ENCODE results near the gene GNPAT. TPM values are rescaled to one million over a fixed set of nuclear protein-coding genes. Genes with fewer than 3 reads are reported as not detected.

The GNPAT gene
- total and polyA plus RNA-seq, 2 experiments from 2014 or later = 32.8 to 45.4 TPM

GRCh38 chr1:231209531-231209930 lies 31.5 kb upstream of the GNPAT start:
- Mint-ChIP-seq H3K4me1 (peaks cover 9% of the 10 kb centered on the region), H3K27ac (no peak overlapping the region), H3K27me3 (ENCODE audit: insufficient read depth, low read depth, poor library complexity) (peaks cover 47% of the 10 kb centered on the region), H3K36me3 (ENCODE audit: low read depth) (no peaks in the 10 kb centered on the region), H3K9me3 (no peaks in the 10 kb centered on the region), H3K4me3 (no peak overlapping the region)
- no peak overlapping the region for H3K4me3 ChIP-seq
- H3K27ac ChIP-seq (ENCODE audit: low read depth) = no peak overlapping the region
- TF ChIP-seq EZH2phosphoT487 (IDR thresholded peaks at IDR 0.05; ENCODE audit: unreplicated experiment) (no peak), ZNF331 (CRISPR knock-in tag; IDR thresholded peaks at IDR 0.05; ENCODE audit: low read depth) (no peak), ETS1 (IDR thresholded peaks at IDR 0.05) (no peak), CREB1 (CRISPR knock-in tag; IDR thresholded peaks at IDR 0.05; ENCODE audit: low read depth) (no peak), EZH2 (IDR thresholded peaks at IDR 0.05; ENCODE audit: low read depth, unreplicated experiment) (no peak), NANOG (IDR thresholded peaks at IDR 0.05; ENCODE audit: borderline replicate concordance) (no peak), JUNB (IDR thresholded peaks at IDR 0.05; ENCODE audit: unreplicated experiment) (no peak), POLR2AphosphoS5 (IDR thresholded peaks at IDR 0.05; ENCODE audit: low read depth) (no peak), STAT1 (IDR thresholded peaks at IDR 0.05; ENCODE audit: unreplicated experiment) (no peak)
- TF ChIP-seq, protein P1, sequence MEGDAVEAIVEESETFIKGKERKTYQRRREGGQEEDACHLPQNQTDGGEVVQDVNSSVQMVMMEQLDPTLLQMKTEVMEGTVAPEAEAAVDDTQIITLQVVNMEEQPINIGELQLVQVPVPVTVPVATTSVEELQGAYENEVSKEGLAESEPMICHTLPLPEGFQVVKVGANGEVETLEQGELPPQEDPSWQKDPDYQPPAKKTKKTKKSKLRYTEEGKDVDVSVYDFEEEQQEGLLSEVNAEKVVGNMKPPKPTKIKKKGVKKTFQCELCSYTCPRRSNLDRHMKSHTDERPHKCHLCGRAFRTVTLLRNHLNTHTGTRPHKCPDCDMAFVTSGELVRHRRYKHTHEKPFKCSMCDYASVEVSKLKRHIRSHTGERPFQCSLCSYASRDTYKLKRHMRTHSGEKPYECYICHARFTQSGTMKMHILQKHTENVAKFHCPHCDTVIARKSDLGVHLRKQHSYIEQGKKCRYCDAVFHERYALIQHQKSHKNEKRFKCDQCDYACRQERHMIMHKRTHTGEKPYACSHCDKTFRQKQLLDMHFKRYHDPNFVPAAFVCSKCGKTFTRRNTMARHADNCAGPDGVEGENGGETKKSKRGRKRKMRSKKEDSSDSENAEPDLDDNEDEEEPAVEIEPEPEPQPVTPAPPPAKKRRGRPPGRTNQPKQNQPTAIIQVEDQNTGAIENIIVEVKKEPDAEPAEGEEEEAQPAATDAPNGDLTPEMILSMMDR (conservative IDR thresholded peaks at IDR 0.05; ENCODE audit: low read depth in 2 of 2) = no peak
- TF ChIP-seq, protein P2, sequence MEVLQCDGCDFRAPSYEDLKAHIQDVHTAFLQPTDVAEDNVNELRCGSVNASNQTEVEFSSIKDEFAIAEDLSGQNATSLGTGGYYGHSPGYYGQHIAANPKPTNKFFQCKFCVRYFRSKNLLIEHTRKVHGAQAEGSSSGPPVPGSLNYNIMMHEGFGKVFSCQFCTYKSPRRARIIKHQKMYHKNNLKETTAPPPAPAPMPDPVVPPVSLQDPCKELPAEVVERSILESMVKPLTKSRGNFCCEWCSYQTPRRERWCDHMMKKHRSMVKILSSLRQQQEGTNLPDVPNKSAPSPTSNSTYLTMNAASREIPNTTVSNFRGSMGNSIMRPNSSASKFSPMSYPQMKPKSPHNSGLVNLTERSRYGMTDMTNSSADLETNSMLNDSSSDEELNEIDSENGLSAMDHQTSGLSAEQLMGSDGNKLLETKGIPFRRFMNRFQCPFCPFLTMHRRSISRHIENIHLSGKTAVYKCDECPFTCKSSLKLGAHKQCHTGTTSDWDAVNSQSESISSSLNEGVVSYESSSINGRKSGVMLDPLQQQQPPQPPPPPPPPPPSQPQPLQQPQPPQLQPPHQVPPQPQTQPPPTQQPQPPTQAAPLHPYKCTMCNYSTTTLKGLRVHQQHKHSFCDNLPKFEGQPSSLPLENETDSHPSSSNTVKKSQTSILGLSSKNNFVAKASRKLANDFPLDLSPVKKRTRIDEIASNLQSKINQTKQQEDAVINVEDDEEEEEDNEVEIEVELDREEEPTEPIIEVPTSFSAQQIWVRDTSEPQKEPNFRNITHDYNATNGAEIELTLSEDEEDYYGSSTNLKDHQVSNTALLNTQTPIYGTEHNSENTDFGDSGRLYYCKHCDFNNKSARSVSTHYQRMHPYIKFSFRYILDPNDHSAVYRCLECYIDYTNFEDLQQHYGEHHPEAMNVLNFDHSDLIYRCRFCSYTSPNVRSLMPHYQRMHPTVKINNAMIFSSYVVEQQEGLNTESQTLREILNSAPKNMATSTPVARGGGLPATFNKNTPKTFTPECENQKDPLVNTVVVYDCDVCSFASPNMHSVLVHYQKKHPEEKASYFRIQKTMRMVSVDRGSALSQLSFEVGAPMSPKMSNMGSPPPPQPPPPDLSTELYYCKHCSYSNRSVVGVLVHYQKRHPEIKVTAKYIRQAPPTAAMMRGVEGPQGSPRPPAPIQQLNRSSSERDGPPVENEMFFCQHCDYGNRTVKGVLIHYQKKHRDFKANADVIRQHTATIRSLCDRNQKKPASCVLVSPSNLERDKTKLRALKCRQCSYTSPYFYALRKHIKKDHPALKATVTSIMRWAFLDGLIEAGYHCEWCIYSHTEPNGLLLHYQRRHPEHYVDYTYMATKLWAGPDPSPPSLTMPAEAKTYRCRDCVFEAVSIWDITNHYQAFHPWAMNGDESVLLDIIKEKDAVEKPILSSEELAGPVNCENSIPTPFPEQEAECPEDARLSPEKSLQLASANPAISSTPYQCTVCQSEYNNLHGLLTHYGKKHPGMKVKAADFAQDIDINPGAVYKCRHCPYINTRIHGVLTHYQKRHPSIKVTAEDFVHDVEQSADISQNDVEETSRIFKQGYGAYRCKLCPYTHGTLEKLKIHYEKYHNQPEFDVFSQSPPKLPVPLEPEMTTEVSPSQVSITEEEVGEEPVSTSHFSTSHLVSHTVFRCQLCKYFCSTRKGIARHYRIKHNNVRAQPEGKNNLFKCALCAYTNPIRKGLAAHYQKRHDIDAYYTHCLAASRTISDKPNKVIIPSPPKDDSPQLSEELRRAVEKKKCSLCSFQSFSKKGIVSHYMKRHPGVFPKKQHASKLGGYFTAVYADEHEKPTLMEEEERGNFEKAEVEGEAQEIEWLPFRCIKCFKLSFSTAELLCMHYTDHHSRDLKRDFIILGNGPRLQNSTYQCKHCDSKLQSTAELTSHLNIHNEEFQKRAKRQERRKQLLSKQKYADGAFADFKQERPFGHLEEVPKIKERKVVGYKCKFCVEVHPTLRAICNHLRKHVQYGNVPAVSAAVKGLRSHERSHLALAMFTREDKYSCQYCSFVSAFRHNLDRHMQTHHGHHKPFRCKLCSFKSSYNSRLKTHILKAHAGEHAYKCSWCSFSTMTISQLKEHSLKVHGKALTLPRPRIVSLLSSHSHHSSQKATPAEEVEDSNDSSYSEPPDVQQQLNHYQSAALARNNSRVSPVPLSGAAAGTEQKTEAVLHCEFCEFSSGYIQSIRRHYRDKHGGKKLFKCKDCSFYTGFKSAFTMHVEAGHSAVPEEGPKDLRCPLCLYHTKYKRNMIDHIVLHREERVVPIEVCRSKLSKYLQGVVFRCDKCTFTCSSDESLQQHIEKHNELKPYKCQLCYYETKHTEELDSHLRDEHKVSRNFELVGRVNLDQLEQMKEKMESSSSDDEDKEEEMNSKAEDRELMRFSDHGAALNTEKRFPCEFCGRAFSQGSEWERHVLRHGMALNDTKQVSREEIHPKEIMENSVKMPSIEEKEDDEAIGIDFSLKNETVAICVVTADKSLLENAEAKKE (CRISPR knock-in tag; IDR thresholded peaks at IDR 0.05) = no peak
- TF ChIP-seq, protein P3, sequence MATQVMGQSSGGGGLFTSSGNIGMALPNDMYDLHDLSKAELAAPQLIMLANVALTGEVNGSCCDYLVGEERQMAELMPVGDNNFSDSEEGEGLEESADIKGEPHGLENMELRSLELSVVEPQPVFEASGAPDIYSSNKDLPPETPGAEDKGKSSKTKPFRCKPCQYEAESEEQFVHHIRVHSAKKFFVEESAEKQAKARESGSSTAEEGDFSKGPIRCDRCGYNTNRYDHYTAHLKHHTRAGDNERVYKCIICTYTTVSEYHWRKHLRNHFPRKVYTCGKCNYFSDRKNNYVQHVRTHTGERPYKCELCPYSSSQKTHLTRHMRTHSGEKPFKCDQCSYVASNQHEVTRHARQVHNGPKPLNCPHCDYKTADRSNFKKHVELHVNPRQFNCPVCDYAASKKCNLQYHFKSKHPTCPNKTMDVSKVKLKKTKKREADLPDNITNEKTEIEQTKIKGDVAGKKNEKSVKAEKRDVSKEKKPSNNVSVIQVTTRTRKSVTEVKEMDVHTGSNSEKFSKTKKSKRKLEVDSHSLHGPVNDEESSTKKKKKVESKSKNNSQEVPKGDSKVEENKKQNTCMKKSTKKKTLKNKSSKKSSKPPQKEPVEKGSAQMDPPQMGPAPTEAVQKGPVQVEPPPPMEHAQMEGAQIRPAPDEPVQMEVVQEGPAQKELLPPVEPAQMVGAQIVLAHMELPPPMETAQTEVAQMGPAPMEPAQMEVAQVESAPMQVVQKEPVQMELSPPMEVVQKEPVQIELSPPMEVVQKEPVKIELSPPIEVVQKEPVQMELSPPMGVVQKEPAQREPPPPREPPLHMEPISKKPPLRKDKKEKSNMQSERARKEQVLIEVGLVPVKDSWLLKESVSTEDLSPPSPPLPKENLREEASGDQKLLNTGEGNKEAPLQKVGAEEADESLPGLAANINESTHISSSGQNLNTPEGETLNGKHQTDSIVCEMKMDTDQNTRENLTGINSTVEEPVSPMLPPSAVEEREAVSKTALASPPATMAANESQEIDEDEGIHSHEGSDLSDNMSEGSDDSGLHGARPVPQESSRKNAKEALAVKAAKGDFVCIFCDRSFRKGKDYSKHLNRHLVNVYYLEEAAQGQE (IDR thresholded peaks at IDR 0.05; ENCODE audit: unreplicated experiment) = no peak
- H3K9me2 ChIP-seq (ENCODE audit: insufficient read depth) = no peaks in the 10 kb centered on the region
- H3K4me1 ChIP-seq (ENCODE audit: insufficient read depth) = peaks cover 4% of the 10 kb centered on the region; the same call in 1 of the 2 replicates
- peaks cover 5% of the 10 kb centered on the region for H4K20me1 ChIP-seq (replicated peaks; ENCODE audit: insufficient read depth)
- no peak overlapping the region for H2AFZ ChIP-seq
- H3K79me2 ChIP-seq (replicated peaks; ENCODE audit: insufficient read depth) = no peaks in the 10 kb centered on the region
- DNase-seq (ENCODE audit: low spot score) = no peak
- H3K36me3 ChIP-seq (ENCODE audit: insufficient read depth) = no peaks in the 10 kb centered on the region
- ATAC-seq = no peak
- H3K4me2 ChIP-seq = no peak overlapping the region
- no peaks in the 10 kb centered on the region for H3F3A ChIP-seq (replicated peaks; ENCODE audit: low read depth)
- peaks cover 38% of the 10 kb centered on the region for H3K27me3 ChIP-seq (ENCODE audit: insufficient read depth)

Data from GM23338 (cell line).